ENCODE data around the gene TRPM3.

DNA sequence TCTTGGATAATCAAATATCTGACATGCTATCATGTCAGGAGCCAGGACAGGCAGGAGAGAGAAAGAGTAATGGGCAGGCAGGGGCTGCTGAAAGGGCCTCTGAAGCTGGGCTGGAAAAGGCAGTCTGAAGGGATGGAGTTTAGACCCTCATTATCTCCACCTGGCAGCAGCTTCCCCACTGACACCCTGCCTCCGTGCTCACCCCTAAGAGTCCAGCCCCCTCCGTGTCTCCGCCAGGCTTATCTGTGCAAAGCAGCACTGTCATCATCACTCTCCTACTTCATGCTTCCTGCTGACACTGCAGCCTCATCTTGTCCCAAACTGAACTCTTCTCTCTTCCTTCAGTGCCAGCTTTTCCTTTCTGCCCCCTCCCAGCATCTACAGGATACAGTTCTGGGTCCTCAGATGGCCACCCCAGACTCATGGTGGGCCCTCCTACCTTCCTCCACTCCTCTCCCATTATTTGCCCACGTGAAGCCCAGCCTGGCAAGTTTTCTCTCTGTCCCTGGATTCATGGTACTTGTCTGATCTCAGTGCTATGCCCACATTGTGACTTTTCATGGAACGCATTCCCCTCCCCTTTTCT, 636.1 kb downstream of the TRPM3 start:
- TF ChIP-seq CTCF (conservative IDR thresholded peaks at IDR 0.05 in 1 of 2, IDR thresholded peaks at IDR 0.05 in 1 of 2; ENCODE audit: extremely low read depth in 1 of 2, insufficient read depth in 1 of 2, low read depth in 1 of 2, low read length in 2 of 2) (no peak), EZH2 (IDR thresholded peaks at IDR 0.05; ENCODE audit: borderline replicate concordance, low read length) (no peak)
